GM15510 (cell line): ENCODE data around the gene WDR77.

Source experiments
- POLR2A ChIP-seq: IDR thresholded peaks from 3 replicates; pipeline ENCODE4 v1.6.1; 2011; ENCODE audit warnings: borderline replicate concordance; ENCODE audit not compliant: insufficient read length; ENCODE audit errors: extremely low read depth

The WDR77 gene

DNA sequence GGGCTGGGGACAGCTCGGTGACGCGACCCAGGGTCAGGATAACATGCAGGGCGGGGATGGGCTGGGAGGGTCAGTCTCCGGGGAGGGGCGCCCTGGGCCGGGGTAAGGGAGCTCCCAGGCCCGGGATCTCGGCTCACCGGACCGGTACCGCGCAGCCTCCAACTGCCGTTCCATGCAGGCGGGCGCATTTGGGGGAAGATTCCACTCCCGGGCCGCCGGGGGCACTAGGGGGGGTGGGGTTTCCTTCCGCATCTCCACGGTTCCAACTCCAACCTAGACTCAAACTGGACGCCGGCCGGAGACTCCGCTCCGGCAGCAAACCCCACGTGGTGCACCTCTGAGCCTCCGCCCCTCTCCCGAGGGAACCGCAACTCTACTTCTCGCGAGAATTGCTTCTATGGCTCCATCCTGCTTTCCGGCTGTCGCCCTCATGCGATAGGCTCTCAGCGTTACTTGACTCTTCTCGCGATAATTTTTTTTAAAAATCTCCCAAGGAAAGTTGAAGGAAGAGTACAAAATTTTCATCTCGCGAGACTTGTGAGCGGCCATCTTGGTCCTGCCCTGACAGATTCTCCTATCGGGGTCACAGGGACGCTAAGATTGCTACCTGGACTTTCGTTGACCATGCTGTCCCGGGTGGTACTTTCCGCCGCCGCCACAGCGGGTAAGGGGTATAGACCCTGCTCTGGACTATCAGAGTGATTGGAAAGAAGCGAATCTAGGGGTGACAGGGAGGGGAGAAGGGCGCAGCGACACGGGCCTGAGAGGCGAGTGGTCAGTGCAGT lies at the start of gene WDR77, which contains the start of gene ATP5PB:
Gene WDR77, minus strand, starts transcription at position 339 of the 785 bp plus-strand sequence. Its CDS starts 87 bp downstream, at position 252.
Gene ATP5PB, plus strand, starts transcription at position 547 of the 785 bp plus-strand sequence. Its CDS starts 78 bp downstream, at position 625.
- peak; percentile 60 for TF ChIP-seq POLR2A

DNA sequence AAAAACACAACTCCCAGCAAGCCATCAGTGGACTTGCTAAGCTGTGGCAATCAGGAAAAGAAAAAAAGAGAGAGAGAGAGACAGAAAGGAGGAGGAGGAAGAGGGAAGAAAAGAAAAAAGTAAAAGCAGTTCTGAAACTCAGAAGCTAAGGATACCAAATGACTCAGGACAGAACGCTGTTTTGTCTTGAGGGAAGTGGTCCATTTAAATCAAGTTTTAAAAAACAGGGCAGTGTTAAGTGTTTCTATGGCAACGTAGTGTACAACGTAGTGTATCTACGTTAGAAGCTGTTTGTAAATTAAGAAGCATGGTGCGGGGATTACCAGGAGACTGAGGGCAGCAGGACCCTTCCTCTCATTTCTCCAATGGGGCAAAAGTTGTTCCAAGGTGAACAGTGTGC lies 48.5 kb upstream of the WDR77 start:
- TF ChIP-seq POLR2A = no peak

DNA sequence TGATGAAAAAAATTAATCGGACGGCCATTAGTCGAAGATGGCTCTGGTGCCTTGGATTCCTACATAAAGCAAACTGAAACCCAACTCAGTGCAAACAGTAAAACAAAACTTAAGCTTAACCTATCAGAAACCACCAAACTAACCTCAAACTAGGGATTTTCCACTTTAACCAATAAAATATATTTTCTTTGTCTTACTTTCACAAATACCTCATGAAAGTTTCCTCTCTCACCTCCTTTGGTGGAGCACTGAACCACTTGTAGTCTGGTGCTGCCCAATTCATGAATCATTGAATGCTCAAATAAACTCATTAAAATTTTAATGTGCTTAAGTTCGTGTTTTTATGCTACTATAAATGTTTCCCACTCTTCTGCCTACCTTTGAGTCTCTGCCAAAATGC lies 47.3 kb upstream of the WDR77 start:
- TF ChIP-seq POLR2A = no peak

DNA sequence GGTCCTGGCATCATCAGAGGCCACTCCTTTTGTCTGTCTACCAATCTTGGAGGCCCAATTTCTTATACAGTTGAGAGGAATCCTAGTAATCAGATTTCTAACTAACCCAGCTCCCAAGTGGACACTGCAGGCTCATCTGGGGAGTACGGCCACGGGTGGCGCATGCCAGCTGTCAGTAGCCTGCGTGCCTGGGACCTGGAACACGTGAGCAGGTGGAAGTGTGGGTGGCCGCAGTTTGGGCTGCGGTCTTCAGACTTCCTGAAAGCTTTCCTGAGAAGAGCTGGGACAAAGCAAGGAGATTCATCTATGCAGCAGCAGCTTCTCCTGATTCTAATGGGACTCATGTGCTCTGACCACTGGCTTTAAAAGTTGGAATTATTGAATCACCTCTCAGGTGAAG lies 42.0 kb upstream of the WDR77 start:
- no peak for TF ChIP-seq POLR2A

DNA sequence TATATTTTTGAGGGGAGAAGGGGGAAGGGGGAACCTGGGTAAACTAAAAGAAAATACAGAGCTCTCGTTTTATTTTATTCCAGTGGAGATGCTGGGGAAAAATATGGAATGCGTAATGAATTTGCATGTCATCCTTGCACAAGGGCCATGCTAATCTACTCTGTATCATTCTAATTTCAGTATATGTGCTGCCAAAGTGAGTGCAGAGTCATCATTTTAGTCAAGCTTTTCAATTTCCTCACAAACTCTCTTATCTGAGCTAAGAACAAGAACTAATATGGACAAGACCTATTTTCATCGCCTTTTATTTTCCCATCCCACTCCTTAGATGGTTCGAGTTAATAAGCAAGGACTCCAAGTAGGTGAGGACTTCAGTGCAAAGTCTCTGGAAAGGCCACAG lies 41.2 kb upstream of the WDR77 start:
- TF ChIP-seq POLR2A = no peak

DNA sequence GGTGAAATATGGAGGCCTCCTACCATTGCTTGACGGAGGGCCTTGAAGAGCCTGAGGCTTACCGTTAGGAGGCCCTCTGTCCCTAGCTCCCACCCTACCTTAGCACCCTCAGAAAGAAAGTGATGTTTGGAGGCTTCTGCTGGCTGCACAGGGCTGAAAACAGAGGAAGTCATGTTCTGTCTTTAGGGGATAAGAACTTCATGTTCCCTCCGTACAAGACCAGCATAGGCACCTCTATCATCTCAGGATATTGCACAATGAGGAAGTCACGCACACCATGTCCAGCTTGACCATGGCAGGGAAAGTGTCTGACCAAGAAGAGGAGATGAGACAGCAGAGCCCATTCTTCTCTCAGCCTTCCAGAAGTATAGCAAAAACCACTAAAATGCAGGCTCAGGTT lies 40.5 kb upstream of the WDR77 start:
- TF ChIP-seq POLR2A = no peak

DNA sequence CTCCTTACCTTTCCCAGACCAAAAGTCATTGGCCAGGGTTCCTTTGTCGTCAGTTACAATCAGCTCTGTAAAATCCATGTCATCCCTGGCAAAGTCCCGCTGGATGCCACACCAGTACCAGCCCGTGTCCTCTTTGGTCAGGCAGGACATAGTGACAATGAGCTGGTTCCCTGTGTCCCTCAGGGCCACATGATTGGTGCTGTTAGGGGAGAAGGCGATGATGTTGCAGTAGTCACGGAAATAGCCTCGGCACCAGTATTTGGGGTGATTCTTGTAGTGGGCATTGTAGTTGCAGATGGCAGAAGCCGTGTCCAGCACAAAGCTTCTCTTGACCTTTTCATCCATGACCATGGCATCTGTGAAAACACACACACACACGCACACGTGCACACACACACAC lies 39.6 kb upstream of the WDR77 start:
- no peak for TF ChIP-seq POLR2A

DNA sequence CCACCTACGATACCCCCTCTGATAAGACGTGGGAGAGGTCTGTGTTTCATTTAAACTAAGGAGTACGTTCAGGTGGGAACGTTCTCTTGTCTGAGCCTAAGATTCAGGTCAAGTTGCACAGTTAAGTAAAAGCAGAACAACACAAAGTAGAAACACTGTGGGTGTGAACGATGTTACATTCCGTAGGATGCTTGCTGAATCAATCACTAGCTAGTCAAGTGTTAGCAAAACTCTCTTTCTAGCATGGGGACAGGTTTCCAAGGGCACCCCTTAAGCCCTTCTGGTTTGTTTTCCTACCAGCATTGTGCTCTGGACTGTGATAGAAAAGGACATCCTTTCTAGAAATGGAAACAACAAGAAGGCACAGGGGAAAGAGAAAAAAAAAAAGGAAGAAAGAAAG lies 38.1 kb upstream of the WDR77 start:
- TF ChIP-seq POLR2A = no peak

DNA sequence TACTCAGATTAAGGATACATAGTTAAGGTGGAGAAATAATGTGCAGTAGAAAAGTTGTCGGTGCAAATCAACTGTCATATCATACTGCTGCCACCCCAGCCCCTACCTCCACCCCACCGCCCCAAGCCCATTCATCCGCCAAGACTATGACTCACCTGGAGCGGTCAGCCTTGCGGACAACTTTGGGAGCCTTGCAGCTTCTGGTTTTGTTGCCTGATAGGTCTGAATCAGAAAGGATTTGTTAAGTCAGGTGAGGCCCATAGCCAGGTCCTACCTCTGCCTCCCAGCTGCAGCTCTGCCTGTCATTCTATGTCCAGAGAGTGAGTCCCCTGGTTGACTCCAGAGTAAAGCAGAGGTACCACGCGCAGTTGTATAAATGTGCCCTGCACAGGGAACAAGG lies 37.4 kb upstream of the WDR77 start:
- TF ChIP-seq POLR2A = no peak

DNA sequence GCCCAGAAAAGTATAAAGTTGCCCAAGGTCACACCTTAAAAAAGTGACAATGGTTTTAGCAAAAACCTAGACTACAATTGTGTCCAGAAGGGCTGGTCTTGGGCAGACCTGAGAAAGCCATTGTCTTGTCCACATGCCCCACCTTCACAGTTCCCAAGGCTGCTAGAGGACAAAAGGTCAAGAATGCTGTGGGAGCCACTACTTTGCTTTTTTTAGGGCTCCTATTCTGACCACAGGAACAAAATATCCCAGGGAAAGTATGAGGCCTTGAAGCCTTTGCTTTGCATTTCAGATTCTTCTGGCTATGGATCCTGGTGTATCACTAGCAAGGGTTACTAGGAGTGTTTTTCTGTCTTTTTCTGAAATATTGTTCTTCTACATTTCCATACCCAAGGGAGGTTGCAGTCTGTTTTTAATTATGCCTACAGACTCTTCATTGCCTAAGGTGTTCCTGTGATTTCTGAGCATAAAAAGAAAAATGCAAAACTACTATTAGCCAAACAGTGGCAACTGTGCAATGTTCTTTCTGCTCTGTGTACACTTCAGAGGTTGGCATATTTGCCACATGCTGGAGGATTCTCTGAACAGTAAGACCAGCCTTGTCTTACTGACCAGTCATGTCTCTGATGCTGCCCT lies 35.5 kb upstream of the WDR77 start:
- no peak for TF ChIP-seq POLR2A

DNA sequence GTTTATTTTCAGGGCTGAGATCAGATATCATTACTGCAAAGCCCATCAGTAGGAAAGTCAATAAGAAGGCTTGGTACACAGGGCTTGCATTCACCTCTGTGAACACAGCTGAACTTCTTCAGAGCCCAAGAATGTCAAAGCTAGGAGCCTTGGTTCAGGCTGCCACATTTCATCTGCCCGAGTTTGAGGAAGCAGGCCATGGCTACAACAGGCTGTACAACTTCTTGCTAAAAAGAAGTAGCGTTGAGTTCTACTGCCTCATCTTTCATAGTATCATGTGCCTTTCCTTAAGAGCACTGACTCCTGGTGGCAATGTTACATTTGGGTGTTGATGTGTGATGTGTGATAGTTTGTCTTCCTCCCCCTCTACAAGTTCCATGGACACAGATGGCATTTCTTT lies 34.8 kb upstream of the WDR77 start:
- no peak for TF ChIP-seq POLR2A

DNA sequence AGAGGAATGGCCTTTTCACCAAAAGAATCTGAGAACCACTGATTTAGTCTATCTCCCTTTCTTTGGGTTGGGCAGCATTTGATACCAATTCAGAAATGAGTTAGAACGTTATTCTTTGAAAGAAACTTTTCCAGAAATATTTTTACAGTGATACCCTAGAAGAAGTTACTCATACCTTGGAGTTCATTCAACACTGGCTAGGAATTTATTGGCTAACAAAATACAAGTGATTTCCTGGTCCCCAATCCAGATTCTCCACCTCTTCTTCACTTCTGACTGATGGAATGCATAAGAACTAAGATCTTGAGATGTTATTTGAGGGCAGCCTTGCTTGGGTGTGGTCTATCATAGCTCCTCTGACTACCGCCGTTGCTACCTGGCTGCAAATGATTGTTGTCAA lies 34.1 kb upstream of the WDR77 start:
- no peak for TF ChIP-seq POLR2A

DNA sequence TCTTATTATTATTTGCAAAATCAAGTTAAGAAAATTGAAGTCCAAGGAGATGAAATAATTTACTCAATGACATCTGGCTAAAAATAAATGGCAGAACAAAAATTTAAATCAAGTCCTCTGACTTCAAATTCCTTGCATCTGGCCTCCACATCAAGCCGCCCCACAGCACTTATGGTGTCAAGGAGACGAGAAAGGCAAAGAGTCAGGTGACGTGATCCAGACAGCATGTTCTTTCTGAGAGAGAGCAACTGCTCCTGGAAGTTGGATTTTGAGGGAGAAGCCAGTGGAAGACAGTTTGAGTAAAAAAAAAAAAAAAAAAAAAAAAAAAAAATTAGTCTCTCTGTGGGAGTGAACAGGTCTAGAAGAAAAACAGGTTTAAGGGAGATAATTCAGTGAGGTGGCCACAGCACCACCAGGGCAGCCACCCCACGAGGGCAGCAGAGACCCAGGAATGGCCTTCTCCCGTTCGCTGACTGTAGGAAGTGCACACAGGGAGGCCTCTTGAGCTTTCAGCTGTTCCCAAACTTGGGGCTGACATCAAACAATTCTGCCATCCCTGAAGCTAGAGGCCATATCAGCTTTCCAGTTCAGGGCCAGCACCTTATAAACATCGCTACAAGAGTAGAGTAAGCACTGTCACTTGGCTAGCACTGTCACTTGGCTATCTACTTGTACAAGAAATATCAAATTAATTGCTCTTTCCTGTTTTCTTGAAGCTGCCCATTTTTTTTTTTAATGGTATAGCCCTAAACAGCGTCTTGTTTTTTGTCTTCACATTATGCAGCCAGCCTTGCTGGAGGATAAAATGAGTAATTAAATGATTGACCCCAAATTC lies 32.5 kb upstream of the WDR77 start:
- TF ChIP-seq POLR2A = no peak

DNA sequence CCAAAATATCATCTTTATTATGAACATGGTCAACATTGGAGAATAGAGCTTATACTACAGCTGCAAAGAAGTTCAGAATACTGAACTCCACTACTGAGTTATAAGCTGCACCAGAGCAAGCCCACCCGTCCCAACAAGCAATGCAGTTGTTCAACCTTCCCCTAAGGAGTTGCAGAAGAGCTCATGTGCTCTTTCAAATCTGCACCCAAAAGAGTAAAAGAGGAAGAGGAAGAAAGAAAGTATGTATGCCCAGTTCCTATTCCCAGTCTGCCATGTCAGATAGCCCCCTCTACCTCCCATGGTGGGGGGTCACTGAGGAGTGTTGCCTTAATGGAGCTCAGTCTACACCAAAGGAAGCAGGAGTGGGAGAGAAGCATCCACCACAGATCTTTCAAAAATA lies 31.6 kb upstream of the WDR77 start:
- TF ChIP-seq POLR2A = no peak

DNA sequence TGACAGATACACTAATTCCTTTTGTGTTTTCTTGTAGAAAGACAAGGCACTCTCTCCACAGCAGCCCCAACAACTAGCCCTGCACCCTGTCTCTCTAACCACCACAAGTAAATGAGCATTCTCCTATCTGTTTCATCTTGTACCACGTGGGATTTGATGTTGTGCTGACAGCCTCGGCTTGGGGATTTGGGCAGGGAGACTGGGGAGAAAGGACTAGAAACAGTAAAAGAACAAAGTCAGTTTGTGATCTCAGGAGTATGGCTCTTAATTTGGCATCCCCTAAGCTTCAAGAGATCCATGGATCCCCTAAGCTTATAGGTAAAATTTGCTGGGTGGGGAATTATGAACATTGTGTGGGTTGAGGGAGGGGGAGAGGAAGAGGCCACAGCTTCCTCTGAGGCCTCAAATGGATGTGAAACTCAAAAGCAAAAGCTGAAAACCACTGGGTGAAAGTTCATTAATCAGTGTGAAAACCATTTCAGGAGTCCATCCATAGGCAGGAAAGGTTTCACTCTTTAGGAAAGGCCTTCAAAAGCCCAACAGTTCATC lies 27.8 kb upstream of the WDR77 start:
- no peak for TF ChIP-seq POLR2A
